Measurements from ENCODE around the gene DIABLO. TPM values are rescaled to one million over a fixed set of nuclear protein-coding genes. Genes with fewer than 3 reads are reported as not detected.

DIABLO gene
- polyA plus RNA-seq, 1 of the 3 experiments (the other 2 are of a cell fraction), result 78.9 TPM

- no peak for TF ChIP-seq PBX3 (IDR thresholded peaks at IDR 0.05)
Measured at GRCh38 chr12:122174155-122174845, 51.6 kb downstream of the DIABLO start, which contains the start of gene IL31 (continued).

- 86% methylated on average over 17 of the region's 17 CpGs for WGBS (ENCODE audit: low lambda C conversion rate)
- POLR2A ChIA-PET, result no interaction called here
- Histone ChIP-seq H3K27ac (ENCODE audit: low read depth in 2 of 2, low read length in 1 of 2) (no peak overlapping the region), H3K9me3 (no peaks in the 10 kb centered on the region), H2AFZ (ENCODE audit: low read depth) (no peak overlapping the region), H4K20me1 (ENCODE audit: insufficient read depth) (no peaks in the 10 kb centered on the region), H3K9ac (no peak overlapping the region), H3K4me2 (no peak overlapping the region), H3K79me2 (ENCODE audit: insufficient read depth) (no peaks in the 10 kb centered on the region), H3K9me2 (no peaks in the 10 kb centered on the region), H3F3A (replicated peaks; ENCODE audit: insufficient read depth) (no peaks in the 10 kb centered on the region), H3K4me3 (ENCODE audit: low read depth in 2 of 2, low read length in 1 of 2) (no peak overlapping the region), H3K36me3 (replicated peaks in 1 of 2; ENCODE audit: control insufficient read depth in 1 of 2, insufficient read depth in 2 of 2, low read length in 1 of 2) (no peaks in the 10 kb centered on the region), H3K4me1 (ENCODE audit: control insufficient read depth in 1 of 2, insufficient read depth in 2 of 2, low read depth in 1 of 2, low read length in 1 of 2) (no peaks in the 10 kb centered on the region), H3K27me3 (ENCODE audit: insufficient read depth) (no peaks in the 10 kb centered on the region)
- TF ChIP-seq RCOR1 (IDR thresholded peaks at IDR 0.05; ENCODE audit: low read length) (no peak), CTCF (IDR thresholded peaks at IDR 0.05) (no peak), JUND (IDR thresholded peaks at IDR 0.05) (no peak), FOSL2 (IDR thresholded peaks at IDR 0.05; ENCODE audit: borderline replicate concordance, low read depth) (no peak), GABPA (IDR thresholded peaks at IDR 0.05; ENCODE audit: low read depth) (no peak), POLR2AphosphoS5 (IDR thresholded peaks at IDR 0.05; ENCODE audit: low read depth, low read length) (no peak), RAD21 (IDR thresholded peaks at IDR 0.05; ENCODE audit: low read length) (no peak), TCF12 (IDR thresholded peaks at IDR 0.05) (no peak), PBX3 (IDR thresholded peaks at IDR 0.05) (no peak)
- CTCF ChIA-PET, result interaction anchor here (0.7 kb wide), 1 partner anchor 19 kb away, joined by 4 read pairs; no protein-coding TSS in a partner anchor
- DNase-seq, result no peak
Measured at GRCh38 chr12:122172262-122172939, 53.5 kb downstream of the DIABLO start.

GRCh38 chr12:122171399-122171798 is 54.5 kb downstream of the DIABLO start:
- Histone ChIP-seq H2AFZ (ENCODE audit: low read depth) (no peak overlapping the region), H3K4me1 (ENCODE audit: control insufficient read depth in 1 of 2, insufficient read depth in 2 of 2, low read depth in 1 of 2, low read length in 1 of 2) (no peaks in the 10 kb centered on the region), H3K9me3 (no peaks in the 10 kb centered on the region), H4K20me1 (ENCODE audit: insufficient read depth) (no peaks in the 10 kb centered on the region), H3K9ac (no peak overlapping the region), H3K9me2 (no peaks in the 10 kb centered on the region), H3K79me2 (ENCODE audit: insufficient read depth) (no peaks in the 10 kb centered on the region), H3K27ac (ENCODE audit: low read depth in 2 of 2, low read length in 1 of 2) (no peak overlapping the region), H3K4me2 (no peak overlapping the region), H3K36me3 (replicated peaks in 1 of 2; ENCODE audit: control insufficient read depth in 1 of 2, insufficient read depth in 2 of 2, low read length in 1 of 2) (no peaks in the 10 kb centered on the region), H3K4me3 (ENCODE audit: low read depth in 2 of 2, low read length in 1 of 2) (no peak overlapping the region), H3F3A (replicated peaks; ENCODE audit: insufficient read depth) (no peaks in the 10 kb centered on the region), H3K27me3 (ENCODE audit: insufficient read depth) (no peaks in the 10 kb centered on the region)
- ChIA-PET CTCF (no interaction called here), POLR2A (no interaction called here)
- WGBS (ENCODE audit: low lambda C conversion rate), result 61% methylated on average over 5 of the region's 5 CpGs
- no peak for DNase-seq
- TF ChIP-seq EP300 (IDR thresholded peaks at IDR 0.05; ENCODE audit: borderline replicate concordance in 1 of 2, low read depth in 1 of 2, low read length in 1 of 2), result no peak
- no peak for TF ChIP-seq JUND (IDR thresholded peaks at IDR 0.05)
- TF ChIP-seq CTCF (IDR thresholded peaks at IDR 0.05), result no peak
- no peak for TF ChIP-seq YY1 (IDR thresholded peaks at IDR 0.05; ENCODE audit: low read depth)
- TF ChIP-seq ELF1 (IDR thresholded peaks at IDR 0.05), result no peak
- no peak for TF ChIP-seq RAD21 (IDR thresholded peaks at IDR 0.05; ENCODE audit: low read length)
- no peak for TF ChIP-seq TAF1 (IDR thresholded peaks at IDR 0.05; ENCODE audit: borderline replicate concordance, low read depth, low read length)
- TF ChIP-seq IRF3 (IDR thresholded peaks at IDR 0.05; ENCODE audit: low read depth, low read length), result no peak
- TF ChIP-seq RFX5 (IDR thresholded peaks at IDR 0.05; ENCODE audit: low read length), result no peak
- no peak for TF ChIP-seq SMC3 (IDR thresholded peaks at IDR 0.05; ENCODE audit: low read depth, low read length)
- TF ChIP-seq NRF1 (IDR thresholded peaks at IDR 0.05; ENCODE audit: low read depth, low read length), result no peak
- no peak for TF ChIP-seq GATA2 (CRISPR knock-in tag; IDR thresholded peaks at IDR 0.05)
